Colon (tissue), 2 donors: ENCODE data around the gene EFCAB11.
"Not testable (repeated sequence)": the region's sequence is repeated elsewhere in the genome, so short reads cannot be mapped to it uniquely, and the experiment has no call there.

Experiments
- FAIRE-seq: peaks from 2 replicates; lab custom pipeline; 2012; peaks lifted over from hg19 to GRCh38; lab: Jason Lieb, UNC
- donor health status: control.
- donor health status: control.

EFCAB11 gene

GRCh38 chr14:89911010-89911919, 43.3 kb downstream of the EFCAB11 start:
- FAIRE-seq, result no peak

- no peak for FAIRE-seq
Measured at GRCh38 chr14:89910691-89911009, 43.9 kb downstream of the EFCAB11 start.

DNA sequence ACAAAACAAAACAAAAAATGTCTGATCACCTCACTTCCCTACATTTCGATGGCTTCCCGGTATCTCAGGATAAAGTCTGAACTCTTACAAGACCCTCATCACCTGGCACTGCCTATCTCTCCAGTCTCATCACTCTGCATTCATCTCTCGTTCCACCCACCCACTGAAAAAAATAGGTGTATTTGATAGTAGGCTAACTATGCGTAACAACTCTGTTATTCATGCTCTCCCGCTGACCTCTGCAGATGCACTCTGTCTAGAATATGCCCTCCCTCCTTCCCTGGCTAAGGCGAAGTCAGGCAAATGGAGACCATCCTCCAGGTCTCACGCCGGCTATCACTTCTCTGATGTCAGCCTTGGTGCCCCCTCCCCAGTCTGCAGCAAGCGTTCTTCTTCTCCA, 44.9 kb downstream of the EFCAB11 start:
- FAIRE-seq, result no peak

GRCh38 chr14:89908712-89909450, 45.6 kb downstream of the EFCAB11 start:
- no peak for FAIRE-seq

- FAIRE-seq, result no peak
Measured at GRCh38 chr14:89907655-89908054, 46.9 kb downstream of the EFCAB11 start.

DNA sequence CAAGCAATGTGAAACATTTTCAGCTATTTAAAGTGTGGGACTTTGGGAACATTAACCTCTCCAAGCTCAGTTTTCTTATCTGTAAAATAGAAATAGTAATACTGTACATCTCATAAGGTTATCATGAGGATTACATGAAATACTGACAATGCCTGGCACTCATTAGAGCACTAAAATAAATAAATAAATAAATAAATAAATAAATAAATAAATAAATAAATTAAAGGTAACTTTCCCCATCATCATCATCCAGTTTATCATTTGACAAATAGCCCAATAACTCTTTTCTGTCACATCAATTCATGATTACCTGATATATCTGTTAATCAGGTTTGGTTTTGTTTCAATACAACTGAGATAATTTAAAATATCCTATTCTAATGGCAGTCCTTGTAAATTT, 48.5 kb downstream of the EFCAB11 start:
- FAIRE-seq, result no peak

- no peak for FAIRE-seq
Measured at GRCh38 chr14:89903340-89903952, 51.1 kb downstream of the EFCAB11 start.

DNA sequence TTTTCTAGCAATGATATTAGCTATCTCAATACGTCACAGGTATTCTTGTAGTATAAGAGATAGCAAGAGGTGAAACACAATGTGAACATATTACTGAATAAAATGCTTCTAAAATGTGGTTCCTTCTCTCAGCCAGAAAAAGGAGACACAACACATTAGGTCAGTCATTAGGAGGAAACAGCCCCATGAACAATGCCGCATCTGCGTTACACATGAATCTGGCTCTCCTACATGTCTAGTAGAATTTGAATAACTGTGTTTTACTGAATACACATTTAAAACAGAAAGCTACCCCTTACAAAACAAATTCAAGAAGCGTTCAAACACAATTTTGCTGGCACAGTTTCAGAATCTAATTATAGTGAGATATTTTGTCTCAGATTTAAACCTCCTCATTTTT, 51.6 kb downstream of the EFCAB11 start:
- FAIRE-seq, result no peak

DNA sequence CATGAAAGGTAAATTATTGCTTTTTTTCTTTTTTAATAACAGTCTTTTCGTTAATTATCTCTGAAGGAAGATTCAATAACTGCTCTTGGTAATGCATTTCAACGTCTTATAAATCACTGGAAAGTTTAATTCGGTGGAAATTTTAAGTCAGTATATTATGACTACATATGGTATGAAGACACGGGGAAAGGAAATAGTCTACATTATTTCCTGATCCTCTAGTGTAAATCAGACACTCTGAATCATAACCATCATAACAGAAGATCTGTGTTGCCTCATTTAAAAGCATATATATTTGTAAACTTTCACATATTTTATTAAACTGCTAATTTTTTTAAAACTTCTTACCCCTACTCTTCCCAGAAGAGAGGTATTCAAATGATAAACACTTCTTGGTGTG, 53.7 kb downstream of the EFCAB11 start:
- no peak for FAIRE-seq

DNA sequence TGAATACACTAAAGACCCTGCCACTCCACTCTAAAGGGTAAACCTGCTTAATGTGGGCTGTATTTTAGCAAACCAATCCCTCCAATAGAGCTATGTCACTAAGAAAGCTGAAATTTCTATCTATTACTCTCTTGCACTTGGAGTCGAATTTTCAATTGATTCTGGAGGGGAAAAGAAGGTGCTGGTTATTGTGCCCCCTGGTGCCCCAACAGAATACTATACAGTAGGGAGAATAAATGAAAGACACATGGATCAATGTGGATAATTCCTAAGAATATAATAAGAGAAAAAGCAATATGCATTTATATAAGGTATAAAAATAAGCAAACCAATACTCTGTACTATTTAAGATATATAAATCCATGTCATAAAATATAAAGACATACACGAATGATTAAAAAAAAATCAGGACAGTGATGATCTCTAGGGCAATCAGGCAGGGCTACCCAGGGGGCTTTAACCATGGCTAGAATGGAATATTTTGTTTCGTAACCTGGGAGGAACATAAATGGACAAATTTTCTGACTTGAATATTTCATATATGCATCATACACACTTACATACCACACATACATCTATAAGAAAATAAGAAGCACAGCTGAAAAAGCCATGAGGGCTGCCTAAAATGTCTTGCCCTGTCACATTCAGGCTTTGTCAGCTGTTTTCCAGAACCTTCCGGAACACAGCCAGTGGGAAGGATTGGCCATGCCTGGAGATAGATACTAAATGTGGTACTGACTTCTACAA, 54.4 kb downstream of the EFCAB11 start:
- no peak for FAIRE-seq

DNA sequence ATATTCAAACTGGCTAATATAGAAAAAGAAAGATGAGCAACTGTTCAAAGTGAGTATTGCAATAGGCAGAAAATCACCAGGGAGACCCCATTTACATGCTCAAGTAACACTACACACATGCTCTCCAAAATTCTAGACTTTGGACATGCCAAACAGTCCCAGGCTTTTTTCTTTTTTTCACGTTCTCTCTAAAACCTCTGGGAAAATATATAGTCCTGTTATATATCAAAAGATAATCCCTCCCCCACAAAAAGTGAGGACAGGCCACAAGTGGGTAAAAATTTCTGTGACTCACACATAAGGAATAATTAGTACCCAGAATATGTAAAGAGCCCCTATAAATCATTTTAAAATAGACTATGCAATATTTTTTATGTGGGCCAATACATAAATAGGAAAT, 55.2 kb downstream of the EFCAB11 start:
- no peak for FAIRE-seq

DNA sequence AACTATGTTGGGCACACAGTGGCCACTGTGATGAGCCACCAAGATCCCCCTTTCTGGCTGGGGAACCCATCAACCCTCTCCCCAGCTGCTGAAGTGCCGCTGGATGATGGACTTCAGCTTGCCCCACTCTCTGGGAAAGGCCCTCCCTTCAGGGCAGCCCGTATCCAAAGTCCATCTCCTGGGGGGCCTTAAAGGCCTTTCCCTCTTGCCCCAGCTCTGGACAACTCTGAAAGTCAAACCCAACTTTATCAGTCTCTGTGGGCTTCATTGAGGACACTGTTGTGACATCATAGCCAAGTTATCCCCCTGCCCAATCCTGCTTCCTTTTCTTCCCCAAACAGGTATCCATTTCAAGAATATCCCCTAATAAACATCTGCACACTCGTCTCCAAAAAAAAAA, 61.1 kb downstream of the EFCAB11 start:
- not testable (repeated sequence) for FAIRE-seq

- FAIRE-seq, result no peak
Measured at GRCh38 chr14:89892953-89893352, 61.6 kb downstream of the EFCAB11 start.

DNA sequence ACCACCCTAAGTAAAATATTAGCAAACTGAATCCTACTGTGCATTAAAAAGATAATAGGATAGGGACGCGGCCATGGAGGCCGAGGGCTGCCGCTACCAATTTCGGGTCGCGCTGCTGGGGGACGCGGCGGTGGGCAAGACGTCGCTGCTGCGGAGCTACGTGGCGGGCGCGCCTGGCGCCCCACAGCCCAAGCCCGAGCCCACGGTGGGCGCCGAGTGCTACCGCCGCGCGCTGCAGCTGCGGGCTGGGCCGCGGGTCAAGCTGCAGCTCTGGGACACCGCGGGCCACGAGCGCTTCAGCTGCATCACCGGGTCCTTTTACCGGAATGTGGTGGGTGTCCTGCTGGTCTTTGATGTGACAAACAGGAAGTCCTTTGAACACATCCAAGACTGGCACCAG, 62.8 kb downstream of the EFCAB11 start:
- not testable (repeated sequence) for FAIRE-seq

GRCh38 chr14:89891055-89891454, 63.5 kb downstream of the EFCAB11 start:
- FAIRE-seq, result no peak

GRCh38 chr14:89890589-89890988, 63.9 kb downstream of the EFCAB11 start:
- FAIRE-seq, result no peak

DNA sequence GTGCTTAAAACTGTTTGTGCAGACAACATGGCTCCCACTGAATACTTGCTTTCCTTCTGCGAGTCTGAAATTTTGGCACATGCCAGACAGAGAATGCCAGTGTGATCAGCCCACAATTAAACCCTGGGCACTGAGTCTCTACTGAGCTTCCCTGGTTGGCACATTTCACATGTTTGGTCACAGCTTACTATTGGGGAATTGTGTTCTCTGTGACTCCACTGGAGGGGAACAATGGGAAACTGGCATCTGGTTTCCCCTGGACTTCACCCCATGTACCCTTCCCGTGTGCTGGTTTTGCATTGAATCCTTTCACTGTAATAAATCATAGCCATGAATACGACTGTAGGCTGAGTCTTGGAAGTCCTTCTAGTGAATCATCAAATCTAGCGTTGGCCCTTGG, 64.9 kb downstream of the EFCAB11 start:
- no peak for FAIRE-seq

DNA sequence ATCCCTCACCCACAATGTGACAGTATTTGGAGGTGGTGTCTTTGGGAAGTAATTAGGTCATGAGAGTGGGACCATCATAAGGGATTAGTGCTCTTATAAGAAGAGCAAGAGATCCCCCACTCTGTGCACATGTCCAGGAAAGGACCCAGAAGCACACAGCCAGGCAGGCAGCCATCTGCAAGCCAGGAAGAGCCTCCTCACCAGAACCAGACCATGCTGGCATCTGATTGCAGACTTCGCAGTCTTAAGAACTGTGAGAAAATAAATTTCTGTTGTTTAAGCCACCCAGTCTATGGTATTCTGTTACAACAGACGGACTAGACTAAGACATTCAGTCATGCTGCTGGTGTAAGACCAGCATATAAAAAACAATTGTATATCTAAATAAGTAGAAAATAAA, 69.8 kb downstream of the EFCAB11 start:
- FAIRE-seq, result no peak

DNA sequence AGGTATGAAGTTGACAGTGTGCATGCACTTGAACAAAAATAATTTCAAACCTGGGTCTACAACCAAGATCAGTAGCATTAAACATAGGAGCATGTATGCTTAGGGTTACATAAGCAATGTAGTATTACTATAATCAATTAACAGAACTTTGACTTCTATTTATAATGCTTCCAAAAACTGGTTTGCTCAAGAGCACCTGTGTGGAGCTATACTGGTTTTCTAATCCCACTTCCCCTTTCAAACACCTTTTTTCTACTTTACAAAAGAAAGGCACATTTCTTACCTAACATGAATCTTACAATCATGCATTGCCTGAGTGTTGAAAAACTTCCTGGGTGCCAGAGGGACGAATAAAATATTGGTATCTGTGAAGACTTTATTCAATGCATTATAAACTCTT, 72.7 kb downstream of the EFCAB11 start:
- no peak for FAIRE-seq

GRCh38 chr14:89874091-89874490, 80.4 kb downstream of the EFCAB11 start:
- not testable (repeated sequence) for FAIRE-seq

DNA sequence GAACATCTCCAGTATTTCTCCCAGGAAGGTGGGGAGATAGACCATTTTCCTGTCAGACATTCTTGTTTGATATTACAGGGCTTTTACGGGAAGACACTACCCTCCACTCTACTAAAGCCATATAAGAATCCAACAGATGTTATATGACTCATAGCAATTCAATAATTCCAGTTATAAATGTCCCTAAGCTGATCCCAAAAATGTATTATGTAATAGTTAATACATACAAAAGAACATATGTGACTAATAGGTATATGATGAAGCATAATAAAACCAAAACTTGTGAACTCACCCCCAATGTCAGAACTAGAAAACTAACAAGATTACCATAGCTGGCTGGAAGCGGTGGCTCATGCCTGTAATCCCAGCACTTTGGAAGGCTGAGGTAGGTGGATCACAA, 84.2 kb downstream of the EFCAB11 start:
- no peak for FAIRE-seq

GRCh38 chr14:89869606-89870005, 84.9 kb downstream of the EFCAB11 start:
- no peak for FAIRE-seq
